ENCODE data around the gene GTF3C4. TPM values are rescaled to one million over a fixed set of nuclear protein-coding genes. Genes with fewer than 3 reads are reported as not detected.

GTF3C4 gene
- total RNA-seq, 3 donors from 2014 or later = 10.5 to 16.6 (median 11.4) TPM

DNA sequence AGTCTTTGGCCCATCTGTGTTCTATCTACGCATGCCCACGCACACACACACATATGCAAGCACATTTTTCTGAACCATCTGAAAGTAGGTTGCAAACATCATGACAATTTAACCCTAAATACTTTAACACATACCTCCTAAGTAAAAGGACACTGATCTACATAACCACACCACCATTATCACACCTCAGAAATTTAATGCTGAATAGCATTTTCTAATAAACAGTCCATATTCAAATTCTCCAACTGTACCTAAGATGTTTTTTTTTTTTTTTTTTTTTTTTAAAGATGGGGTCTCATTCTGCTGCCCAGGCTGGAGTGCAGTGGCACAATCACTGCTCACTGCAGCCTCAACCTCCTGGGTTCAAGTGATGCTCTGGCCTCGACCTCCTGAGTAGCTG is 35.9 kb upstream of the GTF3C4 start:
- TF ChIP-seq, protein P1, sequence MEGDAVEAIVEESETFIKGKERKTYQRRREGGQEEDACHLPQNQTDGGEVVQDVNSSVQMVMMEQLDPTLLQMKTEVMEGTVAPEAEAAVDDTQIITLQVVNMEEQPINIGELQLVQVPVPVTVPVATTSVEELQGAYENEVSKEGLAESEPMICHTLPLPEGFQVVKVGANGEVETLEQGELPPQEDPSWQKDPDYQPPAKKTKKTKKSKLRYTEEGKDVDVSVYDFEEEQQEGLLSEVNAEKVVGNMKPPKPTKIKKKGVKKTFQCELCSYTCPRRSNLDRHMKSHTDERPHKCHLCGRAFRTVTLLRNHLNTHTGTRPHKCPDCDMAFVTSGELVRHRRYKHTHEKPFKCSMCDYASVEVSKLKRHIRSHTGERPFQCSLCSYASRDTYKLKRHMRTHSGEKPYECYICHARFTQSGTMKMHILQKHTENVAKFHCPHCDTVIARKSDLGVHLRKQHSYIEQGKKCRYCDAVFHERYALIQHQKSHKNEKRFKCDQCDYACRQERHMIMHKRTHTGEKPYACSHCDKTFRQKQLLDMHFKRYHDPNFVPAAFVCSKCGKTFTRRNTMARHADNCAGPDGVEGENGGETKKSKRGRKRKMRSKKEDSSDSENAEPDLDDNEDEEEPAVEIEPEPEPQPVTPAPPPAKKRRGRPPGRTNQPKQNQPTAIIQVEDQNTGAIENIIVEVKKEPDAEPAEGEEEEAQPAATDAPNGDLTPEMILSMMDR (IDR thresholded peaks at IDR 0.05) = no peak
- no peak for ATAC-seq
- Histone ChIP-seq H3K4me1 (ENCODE audit: low read depth) (peaks cover 4% of the 10 kb centered on the region), H3K4me3 (no peak overlapping the region), H3K9me3 (no peaks in the 10 kb centered on the region), H3K36me3 (ENCODE audit: low read depth) (no peaks in the 10 kb centered on the region)
- intact Hi-C loops (cut with DNase I, micrococcal nuclease) = no loop called here
- no peak for DNase-seq

DNA sequence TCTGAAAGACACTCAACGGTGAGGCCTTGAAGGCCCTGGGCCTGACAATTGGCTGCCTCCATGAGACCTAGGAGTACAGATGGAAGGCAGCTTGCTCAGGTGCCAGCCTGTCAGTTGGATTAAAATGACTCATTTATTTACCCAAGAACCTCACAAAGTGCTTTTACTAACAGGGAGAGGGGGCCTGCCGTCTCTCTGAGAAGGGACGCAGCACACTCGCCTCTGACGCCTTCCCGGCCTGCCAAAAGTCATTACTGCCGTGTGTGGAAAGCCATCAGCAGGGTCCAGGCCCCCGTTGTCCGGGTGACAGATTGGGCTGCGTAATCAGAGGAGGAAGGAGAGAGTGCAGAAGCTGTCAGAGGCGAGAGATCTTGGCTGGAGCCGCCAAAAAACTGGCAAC is 32.9 kb upstream of the GTF3C4 start:
- H3K36me3 ChIP-seq (ENCODE audit: low read depth) = no peaks in the 10 kb centered on the region
- peaks cover 4% of the 10 kb centered on the region for H3K4me1 ChIP-seq (ENCODE audit: low read depth)
- TF ChIP-seq, protein P1 (IDR thresholded peaks at IDR 0.05) = no peak
- intact Hi-C loops (cut with DNase I, micrococcal nuclease) = no loop called here
- peak; percentile 35 to 61 (median 60) for DNase-seq
- no peak overlapping the region for H3K4me3 ChIP-seq
- ATAC-seq = peak; percentile 85
- H3K9me3 ChIP-seq = no peaks in the 10 kb centered on the region

DNA sequence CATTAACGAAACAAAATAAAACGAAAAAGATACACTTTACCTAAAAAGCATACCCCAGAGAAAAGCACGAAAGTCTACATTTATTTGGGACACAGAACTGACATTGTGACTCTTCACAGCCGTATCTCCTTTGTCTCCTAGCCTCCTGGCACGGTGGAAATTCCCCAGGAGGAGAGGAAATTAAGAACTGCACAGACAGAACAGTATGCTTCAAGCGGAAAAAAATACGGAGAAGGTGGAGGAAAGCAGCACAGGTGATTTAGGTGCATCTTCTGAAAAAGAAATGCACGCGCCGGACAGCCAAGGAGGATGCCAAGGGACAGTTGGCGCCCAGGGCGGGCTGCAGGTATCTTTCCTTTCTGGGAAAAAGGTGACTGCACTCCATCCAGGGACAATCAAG is 32.5 kb upstream of the GTF3C4 start:
- no peak for ATAC-seq
- no peaks in the 10 kb centered on the region for H3K36me3 ChIP-seq (ENCODE audit: low read depth)
- peaks cover 4% of the 10 kb centered on the region for H3K4me1 ChIP-seq (ENCODE audit: low read depth)
- H3K4me3 ChIP-seq = no peak overlapping the region
- no peak for DNase-seq
- TF ChIP-seq, protein P1 (IDR thresholded peaks at IDR 0.05) = no peak
- intact Hi-C loops (cut with DNase I, micrococcal nuclease) = no loop called here
- no peaks in the 10 kb centered on the region for H3K9me3 ChIP-seq

DNA sequence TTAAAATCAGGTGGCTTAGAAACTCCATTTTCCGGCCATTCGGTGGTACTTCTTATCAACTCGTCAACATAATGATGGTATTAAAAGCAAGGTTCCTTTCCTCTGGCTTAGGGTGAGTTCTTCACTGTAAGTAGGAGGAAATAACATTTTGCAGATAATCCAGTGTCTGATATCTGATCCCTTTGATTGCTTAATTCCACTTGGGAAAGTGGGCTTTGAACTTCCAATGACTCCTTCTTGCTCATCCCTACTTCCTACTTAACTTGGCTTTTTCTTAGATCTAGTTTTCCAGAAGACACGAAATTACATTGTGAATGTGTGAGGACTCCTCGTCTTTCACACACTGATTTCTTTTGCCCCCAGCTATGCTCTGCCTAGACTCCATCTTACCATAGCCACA is 32.0 kb upstream of the GTF3C4 start:
- Histone ChIP-seq H3K9me3 (no peaks in the 10 kb centered on the region), H3K4me1 (ENCODE audit: low read depth) (peaks cover 4% of the 10 kb centered on the region), H3K4me3 (no peak overlapping the region), H3K36me3 (ENCODE audit: low read depth) (no peaks in the 10 kb centered on the region)
- intact Hi-C loops (cut with DNase I, micrococcal nuclease) = no loop called here
- ATAC-seq (no peak), DNase-seq (no peak)
- TF ChIP-seq, protein P1 (IDR thresholded peaks at IDR 0.05) = no peak

DNA sequence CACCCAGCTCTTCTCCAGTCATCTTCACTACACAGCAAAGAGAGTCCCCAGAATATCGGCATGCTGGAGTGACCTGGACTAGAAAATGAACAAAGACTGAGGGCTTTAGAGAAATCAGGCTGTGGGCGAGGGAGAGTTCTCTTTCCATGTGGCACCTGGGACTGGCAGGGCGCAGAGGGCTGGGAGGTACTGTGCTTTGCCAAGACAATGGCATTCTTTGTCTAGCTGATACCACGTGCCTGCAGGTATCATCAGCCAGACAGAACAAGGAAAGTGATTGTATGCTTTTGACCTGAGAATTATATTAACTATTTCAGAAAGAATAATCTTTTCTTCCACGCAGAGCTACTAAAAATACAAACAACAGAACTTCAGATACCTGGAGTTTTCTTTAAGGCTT is 30.9 kb upstream of the GTF3C4 start:
- peak; percentile 88 for ATAC-seq

More for the DNA sequence above, 30.9 kb upstream of the GTF3C4 start:
- no peak overlapping the region for H3K4me3 ChIP-seq
- DNase-seq = peak in 2 of 3 donors; percentile 69 to 70
- intact Hi-C loops (cut with DNase I, micrococcal nuclease) = no loop called here
- H3K4me1 ChIP-seq (ENCODE audit: low read depth) = peaks cover 4% of the 10 kb centered on the region
- TF ChIP-seq, protein P1 (IDR thresholded peaks at IDR 0.05) = no peak
- H3K9me3 ChIP-seq = no peaks in the 10 kb centered on the region
- H3K36me3 ChIP-seq (ENCODE audit: low read depth) = no peaks in the 10 kb centered on the region

All from mucosa of descending colon (tissue), 3 donors.